H1 (cell line): Measurements from ENCODE around the gene PCDHB12. TPM values are rescaled to one million over a fixed set of nuclear protein-coding genes. Genes with fewer than 3 reads are reported as not detected.
"Not testable (repeated sequence)": the region's sequence is repeated elsewhere in the genome, so short reads cannot be mapped to it uniquely, and the experiment has no call there.

ENCODE experiments used
- CTCF ChIA-PET: fragments of 300-600 bp; sonication (Branson Sonifier 250); formaldehyde crosslinking; loops from one replicate; lab custom pipeline; 2021; ENCODE audit not compliant: partially characterized antibody; lab: Charles Lee
- POLR2A ChIA-PET: fragments of 300-600 bp; sonication (Branson Sonifier 250); formaldehyde crosslinking; loops from one replicate; lab custom pipeline; 2021; ENCODE audit warnings: inconsistent platforms; ENCODE audit not compliant: partially characterized antibody; lab: Charles Lee
- DNase-seq, 2 experiments: peaks; one replicate each; pipeline versions ENCODE4 v3.0.0 to v3.0.0-alpha.2; 2010 to 2022; ENCODE audit warnings: low spot score in 2 of 2, low read depth in 1 of 2, mixed read lengths in 1 of 2
- FAIRE-seq: peaks from 2 replicates; lab custom pipeline; 2011; peaks lifted over from hg19 to GRCh38; lab: Jason Lieb, UNC
- H2AFZ ChIP-seq: 2 replicates; pipeline ENCODE4 v1.8.1; 2012; ENCODE audit warnings: low read length, inconsistent platforms
- H2AK5ac ChIP-seq: 2 replicates; pipeline ENCODE4 v1.6.1; 2013; ENCODE audit warnings: low read depth, low read length
- H2BK120ac ChIP-seq: replicated peaks from 2 replicates; pipeline ENCODE3; 2013; ENCODE audit warnings: low read depth, low read length, inconsistent platforms
- H2BK12ac ChIP-seq: 2 replicates; pipeline ENCODE4 v1.6.1; 2013; ENCODE audit warnings: low read depth, low read length
- H2BK15ac ChIP-seq: 2 replicates; pipeline ENCODE4 v1.6.1; 2013; ENCODE audit warnings: low read length
- H2BK20ac ChIP-seq: 2 replicates; pipeline ENCODE4 v1.6.1; 2013; ENCODE audit warnings: low read length
- H2BK5ac ChIP-seq: 2 replicates; pipeline ENCODE4 v1.6.1; 2013; ENCODE audit warnings: low read depth, low read length
- H3K14ac ChIP-seq: 2 replicates; pipeline ENCODE4 v1.6.1; 2013; ENCODE audit warnings: inconsistent platforms; ENCODE audit not compliant: insufficient read length
- H3K18ac ChIP-seq: 2 replicates; pipeline ENCODE4 v1.6.1; 2013; ENCODE audit warnings: low read length; ENCODE audit errors: extremely low read depth
- H3K23ac ChIP-seq: 2 replicates; pipeline ENCODE4 v1.6.1; 2013; ENCODE audit warnings: inconsistent platforms; ENCODE audit not compliant: insufficient read length
- H3K23me2 ChIP-seq: 2 replicates; pipeline ENCODE4 v1.6.1; 2013; ENCODE audit warnings: low read depth, low read length
- H3K27ac ChIP-seq: 2 replicates; pipeline ENCODE4 v1.6.1; 2011; ENCODE audit warnings: low read depth, low read length, inconsistent platforms
- H3K27me3 ChIP-seq, 4 experiments: replicated peaks in 1 of 4; 1 replicate in 1 of 4; 2 replicates in 3 of 4; pipeline versions ENCODE4 v1.6.1 to v1.8.1; 2011 to 2013; ENCODE audit warnings: low read length in 3 of 4, mild to moderate bottlenecking in 3 of 4, inconsistent platforms in 2 of 4, mixed read lengths in 2 of 4, moderate library complexity in 1 of 4; ENCODE audit not compliant: control insufficient read depth in 3 of 4, insufficient read depth in 3 of 4; ENCODE audit errors: extremely low read depth in 1 of 4
- H3K36me3 ChIP-seq, 4 experiments: 2 replicates each; pipeline versions ENCODE4 v1.6.1 to v1.8.1; 2011 to 2013; ENCODE audit warnings: mild to moderate bottlenecking in 4 of 4, low read length in 3 of 4, moderate library complexity in 2 of 4, control low read depth in 1 of 4, inconsistent platforms in 1 of 4; ENCODE audit not compliant: insufficient read depth in 4 of 4, control insufficient read depth in 2 of 4
- H3K4ac ChIP-seq: replicated peaks from 2 replicates; pipeline ENCODE3; 2013; ENCODE audit warnings: low read length, low read depth, mixed read lengths, inconsistent platforms; ENCODE audit not compliant: insufficient read length
- H3K4me1 ChIP-seq, 4 experiments: replicated peaks in 1 of 4; 1 replicate in 1 of 4; 2 replicates in 3 of 4; pipeline versions ENCODE4 v1.6.1 to v1.8.1; 2011 to 2013; ENCODE audit warnings: low read length in 3 of 4, inconsistent platforms in 2 of 4, mixed read lengths in 1 of 4; ENCODE audit not compliant: insufficient read depth in 4 of 4, control insufficient read depth in 3 of 4
- H3K4me2 ChIP-seq, 2 experiments: 2 replicates each; pipeline versions ENCODE4 v1.6.1 to v1.8.1; 2011 to 2013; ENCODE audit warnings: low read depth in 2 of 2, low read length in 2 of 2, control low read depth in 1 of 2, inconsistent platforms in 1 of 2, mild to moderate bottlenecking in 1 of 2; ENCODE audit not compliant: insufficient read depth in 1 of 2
- H3K4me3 ChIP-seq, 4 experiments: fragments of 200-600, 300-600 bp in 1 of 4; sonication (generic), shearing (Covaris generic), sonication (Bioruptor Twin) in 1 of 4; 2 replicates each; pipeline versions ENCODE4 v1.5.1 to v1.8.1; 2011 to 2016; ENCODE audit warnings: low read length in 4 of 4, low read depth in 3 of 4, control low read depth in 2 of 4, inconsistent platforms in 2 of 4, mild to moderate bottlenecking in 2 of 4, mixed read lengths in 1 of 4, moderate library complexity in 1 of 4; ENCODE audit not compliant: insufficient read depth in 2 of 4; ENCODE audit errors: extremely low read depth in 1 of 4
- H3K56ac ChIP-seq: replicated peaks from 2 replicates; pipeline ENCODE3; 2013; ENCODE audit warnings: low read depth, mild to moderate bottlenecking, mixed read lengths, low read length, inconsistent platforms; ENCODE audit not compliant: insufficient read length
- H3K79me1 ChIP-seq: 2 replicates; pipeline ENCODE4 v1.6.1; 2013; ENCODE audit warnings: low read depth, low read length, control low read depth
- H3K79me2 ChIP-seq, 2 experiments: 2 replicates each; pipeline versions ENCODE4 v1.6.1 to v1.8.1; 2012 to 2013; ENCODE audit warnings: low read length in 2 of 2, mild to moderate bottlenecking in 2 of 2, inconsistent platforms in 1 of 2; ENCODE audit not compliant: insufficient read depth in 2 of 2, control insufficient read depth in 1 of 2
- H3K9ac ChIP-seq, 4 experiments: replicated peaks in 1 of 4; 1 replicate in 1 of 4; 2 replicates in 3 of 4; pipeline versions ENCODE4 v1.6.1 to v1.8.1; 2011 to 2013; ENCODE audit warnings: low read depth in 3 of 4, low read length in 3 of 4, control low read depth in 2 of 4, mild to moderate bottlenecking in 2 of 4, moderate library complexity in 2 of 4, inconsistent platforms in 1 of 4; ENCODE audit errors: extremely low read depth in 1 of 4
- H3K9me3 ChIP-seq, 2 experiments: 2 replicates each; pipeline versions ENCODE4 v1.6.1 to v1.8.1; 2012 to 2013; ENCODE audit warnings: mild to moderate bottlenecking in 2 of 2, moderate library complexity in 2 of 2, control low read depth in 1 of 2, inconsistent platforms in 1 of 2, low read depth in 1 of 2, low read length in 1 of 2, mixed read lengths in 1 of 2; ENCODE audit not compliant: insufficient read depth in 2 of 2
- H4K20me1 ChIP-seq, 2 experiments: replicated peaks in 1 of 2; 2 replicates each; pipeline versions ENCODE3 to v1.8.1; 2011 to 2013; ENCODE audit warnings: inconsistent platforms in 2 of 2, low read length in 2 of 2, mild to moderate bottlenecking in 1 of 2; ENCODE audit not compliant: insufficient read depth in 2 of 2, control insufficient read depth in 1 of 2
- H4K5ac ChIP-seq: 2 replicates; pipeline ENCODE4 v1.6.1; 2013; ENCODE audit warnings: low read length, low read depth, mixed read lengths, inconsistent platforms; ENCODE audit not compliant: insufficient read length
- H4K8ac ChIP-seq: 2 replicates; pipeline ENCODE4 v1.8.0; 2013; ENCODE audit warnings: mild to moderate bottlenecking, moderate library complexity, low read length, inconsistent platforms; ENCODE audit not compliant: insufficient read depth; ENCODE audit errors: extremely low read depth
- H4K91ac ChIP-seq: replicated peaks from 2 replicates; pipeline ENCODE3; 2013; ENCODE audit warnings: low read length, mixed read lengths, inconsistent platforms; ENCODE audit not compliant: insufficient read length
- RAD21 ChIP-seq, 2 experiments: IDR thresholded peaks in 1 of 2; conservative IDR thresholded peaks in 1 of 2; 2 replicates each; pipeline ENCODE4 v1.6.1; 2011; ENCODE audit warnings: low read depth in 2 of 2, low read length in 2 of 2, improper control_type of control experiment in 1 of 2, inconsistent platforms in 1 of 2, mild to moderate bottlenecking in 1 of 2, moderate library complexity in 1 of 2
- WGBS, 2 experiments: shearing (Covaris generic) in 1 of 2; methylation state at CpG; one replicate each; pipeline versions ENCODE4 v1.1.6 to v1.1.7; 2013 to 2015; ENCODE audit warnings: low lambda C conversion rate in 2 of 2, mixed read lengths in 2 of 2, inconsistent platforms in 1 of 2, low coverage in 1 of 2, missing lambda C conversion rate in 1 of 2; ENCODE audit not compliant: insufficient replicate concordance in 2 of 2, insufficient coverage in 1 of 2, insufficient read length in 1 of 2; ENCODE audit errors: extremely low coverage in 1 of 2, missing lambda C conversion rate in 1 of 2; 5-methylcytosine and 5-hydroxymethylcytosine counted together
- polyA plus RNA-seq, 7 experiments: library from polyadenylated mRNA; depleted of rRNA in 3 of 7; stranded (reverse) in 5 of 7; unstranded in 2 of 7; fragments of >200 nt in 5 of 7; fragments of 200-250 nt in 2 of 7; gene quantifications; 1 replicate in 5 of 7; 2 replicates in 1 of 7; 4 replicates in 1 of 7; pipeline versions ENCODE4 v1.2.1 to v1.2.3, GENCODE V29; 2011 to 2013; ENCODE audit warnings: missing spikeins in 2 of 7, mixed read lengths in 2 of 7
- total RNA-seq: library from RNA; stranded (reverse); fragmentation: NEBNext Ultra II Directional; extraction: Animal tissue kit (Norgen Biotek cat#: 25700); gene quantifications from 2 replicates; pipeline ENCODE4 v1.2.1, GENCODE V29; 2021
- TF ChIP-seq, protein P1 (sequence below), 3 experiments: IDR thresholded peaks; 1 replicate in 2 of 3; 2 replicates in 1 of 3; pipeline versions ENCODE4 v1.5.1 to v1.6.1; 2011; ENCODE audit warnings: low read length in 3 of 3, mild to moderate bottlenecking in 3 of 3, inconsistent platforms in 2 of 3, low read depth in 1 of 3, moderate library complexity in 1 of 3; ENCODE audit not compliant: insufficient read depth in 1 of 3; ENCODE audit errors: control extremely low read depth in 1 of 3

PCDHB12 gene
- total and polyA plus RNA-seq, 2 of the 8 experiments (the other 6 are each of a cell fraction or from before 2014, with no cell fraction given), result 1.1 to 2.0 TPM

GRCh38 chr5:141213656-141214339 is 5.3 kb downstream of the PCDHB12 start, which contains the start of gene PCDHB13:
TSS of gene PCDHB13 (plus strand) at chr5:141213919. CDS start at chr5:141214124, 205 bp downstream.
- H3K4ac ChIP-seq, H3K27ac ChIP-seq, H2BK20ac ChIP-seq, H3K79me2 ChIP-seq, H3K23ac ChIP-seq, DNase-seq, H2AFZ ChIP-seq, H3K56ac ChIP-seq, H3K4me2 ChIP-seq, H3K14ac ChIP-seq, H2BK120ac ChIP-seq, H3K23me2 ChIP-seq, H3K9ac ChIP-seq, H3K4me1 ChIP-seq, H4K91ac ChIP-seq, H3K36me3 ChIP-seq, H2BK5ac ChIP-seq, H4K20me1 ChIP-seq, H4K8ac ChIP-seq, H3K27me3 ChIP-seq, H4K5ac ChIP-seq, H2BK12ac ChIP-seq, H3K18ac ChIP-seq, H3K79me1 ChIP-seq, H2AK5ac ChIP-seq, H2BK15ac ChIP-seq: not testable (repeated sequence)
- TF ChIP-seq, protein P1, sequence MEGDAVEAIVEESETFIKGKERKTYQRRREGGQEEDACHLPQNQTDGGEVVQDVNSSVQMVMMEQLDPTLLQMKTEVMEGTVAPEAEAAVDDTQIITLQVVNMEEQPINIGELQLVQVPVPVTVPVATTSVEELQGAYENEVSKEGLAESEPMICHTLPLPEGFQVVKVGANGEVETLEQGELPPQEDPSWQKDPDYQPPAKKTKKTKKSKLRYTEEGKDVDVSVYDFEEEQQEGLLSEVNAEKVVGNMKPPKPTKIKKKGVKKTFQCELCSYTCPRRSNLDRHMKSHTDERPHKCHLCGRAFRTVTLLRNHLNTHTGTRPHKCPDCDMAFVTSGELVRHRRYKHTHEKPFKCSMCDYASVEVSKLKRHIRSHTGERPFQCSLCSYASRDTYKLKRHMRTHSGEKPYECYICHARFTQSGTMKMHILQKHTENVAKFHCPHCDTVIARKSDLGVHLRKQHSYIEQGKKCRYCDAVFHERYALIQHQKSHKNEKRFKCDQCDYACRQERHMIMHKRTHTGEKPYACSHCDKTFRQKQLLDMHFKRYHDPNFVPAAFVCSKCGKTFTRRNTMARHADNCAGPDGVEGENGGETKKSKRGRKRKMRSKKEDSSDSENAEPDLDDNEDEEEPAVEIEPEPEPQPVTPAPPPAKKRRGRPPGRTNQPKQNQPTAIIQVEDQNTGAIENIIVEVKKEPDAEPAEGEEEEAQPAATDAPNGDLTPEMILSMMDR (IDR thresholded peaks at IDR 0.05; ENCODE audit: control extremely low read depth in 1 of 3, insufficient read depth in 1 of 3, low read depth in 1 of 3, low read length in 3 of 3), result peak; percentile 3 to 51 (median 42)
- TF ChIP-seq RAD21 (IDR thresholded peaks at IDR 0.05 in 1 of 2, conservative IDR thresholded peaks at IDR 0.05 in 1 of 2; ENCODE audit: low read depth in 2 of 2, low read length in 2 of 2), result peak; percentile 52 to 60
- ChIA-PET CTCF (interaction anchor here (0.6 to 2.9 kb wide), 27 partner anchors 10 to 344 kb away, joined by 3 to 21 read pairs (median 3); partner anchors contain the start of genes PCDHB11, PCDHB14, PCDHB15 and PCDHB16), POLR2A (interaction anchor here (0.6 kb wide), 1 partner anchor 362 kb away, joined by 3 read pairs; no protein-coding TSS in a partner anchor)
- H3K9me3 ChIP-seq, result peaks cover 7 to 28% of the 10 kb centered on the region in 2 experiments; a peak in 3 of 4 replicates
- WGBS, 2 experiments, result 50% methylated on average over 13 of the region's 18 CpGs; no CpG with 5 or more reads in 1 of the 2 experiments
- H3K4me3 ChIP-seq, result peak within 1 kb of the TSS in 1 of 4 experiments; percentile 34; a peak in 2 of 8 replicates
- FAIRE-seq, result peak; percentile 96
